Activated CD8-positive, alpha-beta memory T cell treated with anti-CD3 and anti-CD28 coated beads, Interleukin-2, amount 50 U/mL, for 1 hour (primary cell): ENCODE measurements around the gene ACTR8.

Experiments
- DNase-seq: peaks from one replicate; pipeline ENCODE4 v3.0.0-alpha.2; 2020; ENCODE audit errors: extremely low read depth

Gene ACTR8

GRCh38 chr3:53863145-53863544 is 18.8 kb downstream of the ACTR8 start:
- no peak for DNase-seq

GRCh38 chr3:53862241-53862640 is 19.7 kb downstream of the ACTR8 start:
- no peak for DNase-seq

GRCh38 chr3:53860196-53860595 is 21.8 kb downstream of the ACTR8 start:
- DNase-seq: no peak

- DNase-seq: no peak
Observed at GRCh38 chr3:53859178-53859577, 22.8 kb downstream of the ACTR8 start.

GRCh38 chr3:53858096-53858741 is 23.7 kb downstream of the ACTR8 start:
- DNase-seq: no peak

- no peak for DNase-seq
Observed at GRCh38 chr3:53856964-53857363, 25.0 kb downstream of the ACTR8 start.

GRCh38 chr3:53850895-53851294 is 31.1 kb downstream of the ACTR8 start:
- DNase-seq: no peak

- DNase-seq: no peak
Observed at GRCh38 chr3:53849916-53850315, 32.0 kb downstream of the ACTR8 start.

GRCh38 chr3:53846851-53847155 is 35.1 kb downstream of the ACTR8 start:
- DNase-seq: no peak

- DNase-seq: no peak
Observed at GRCh38 chr3:53846134-53846850, 35.7 kb downstream of the ACTR8 start, which contains the start of the genes CHDH and IL17RB. Gene CHDH (minus strand): TSS chr3:53846419. CDS start chr3:53824008, 22,411 bp downstream. Gene IL17RB (plus strand): TSS chr3:53846568. CDS start chr3:53846589, 21 bp downstream.

GRCh38 chr3:53845881-53846133 is 36.1 kb downstream of the ACTR8 start:
- no peak for DNase-seq

GRCh38 chr3:53845103-53845880 is 36.7 kb downstream of the ACTR8 start:
- DNase-seq: no peak

GRCh38 chr3:53844262-53845102 is 37.5 kb downstream of the ACTR8 start:
- DNase-seq: no peak

- DNase-seq: no peak
Observed at GRCh38 chr3:53843195-53844177, 38.5 kb downstream of the ACTR8 start.

GRCh38 chr3:53842436-53843194 is 39.3 kb downstream of the ACTR8 start:
- no peak for DNase-seq

GRCh38 chr3:53841296-53841695 is 40.7 kb downstream of the ACTR8 start:
- no peak for DNase-seq

GRCh38 chr3:53837331-53837730 is 44.6 kb downstream of the ACTR8 start:
- DNase-seq: no peak

GRCh38 chr3:53836084-53836872 is 45.7 kb downstream of the ACTR8 start:
- no peak for DNase-seq

GRCh38 chr3:53835257-53835656 is 46.7 kb downstream of the ACTR8 start:
- DNase-seq: no peak
